ENCODE results near the gene PRAMEF1. TPM values are rescaled to one million over a fixed set of nuclear protein-coding genes. Genes with fewer than 3 reads are reported as not detected.
"Not testable (repeated sequence)": the region's sequence is repeated elsewhere in the genome, so short reads cannot be mapped to it uniquely, and the experiment has no call there.

Gene PRAMEF1, protein sequence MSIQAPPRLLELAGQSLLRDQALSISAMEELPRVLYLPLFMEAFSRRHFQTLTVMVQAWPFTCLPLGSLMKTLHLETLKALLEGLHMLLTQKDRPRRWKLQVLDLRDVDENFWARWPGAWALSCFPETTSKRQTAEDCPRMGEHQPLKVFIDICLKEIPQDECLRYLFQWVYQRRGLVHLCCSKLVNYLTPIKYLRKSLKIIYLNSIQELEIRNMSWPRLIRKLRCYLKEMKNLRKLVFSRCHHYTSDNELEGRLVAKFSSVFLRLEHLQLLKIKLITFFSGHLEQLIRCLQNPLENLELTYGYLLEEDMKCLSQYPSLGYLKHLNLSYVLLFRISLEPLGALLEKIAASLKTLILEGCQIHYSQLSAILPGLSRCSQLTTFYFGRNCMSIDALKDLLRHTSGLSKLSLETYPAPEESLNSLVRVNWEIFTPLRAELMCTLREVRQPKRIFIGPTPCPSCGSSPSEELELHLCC
- total RNA-seq (2014; rRNA removed; shearing (Covaris generic); ENCODE audit: low replicate concordance): not detected in 2 replicates

DNA sequence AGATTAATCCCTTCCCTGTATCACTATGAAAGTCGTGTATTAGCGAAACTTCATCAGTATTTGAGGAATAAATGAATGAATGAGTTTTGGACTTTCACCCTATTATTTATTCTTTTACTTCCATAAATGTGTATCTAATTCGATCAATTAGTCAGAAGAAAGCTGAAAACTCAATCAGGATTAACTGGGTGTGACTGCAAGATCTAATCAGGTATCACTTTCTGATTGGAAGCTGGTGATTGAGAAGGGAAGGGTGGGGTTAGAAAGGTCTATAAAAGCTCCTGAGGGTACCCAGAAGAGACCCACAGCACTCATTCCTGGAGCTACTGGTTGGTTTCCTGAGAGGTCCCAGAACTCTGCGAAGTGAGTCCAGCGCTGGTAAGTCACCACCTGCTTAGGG lies at the start of gene PRAMEF1:
Gene PRAMEF1, plus strand, starts transcription at position 301 of the 400 bp plus-strand sequence. CDS start 1,831 bp downstream, outside the sequence.
- H3K27me3 ChIP-seq, H3K4me3 ChIP-seq, H3K9me3 ChIP-seq, DNase-seq, H3K36me3 ChIP-seq: not testable (repeated sequence)

DNA sequence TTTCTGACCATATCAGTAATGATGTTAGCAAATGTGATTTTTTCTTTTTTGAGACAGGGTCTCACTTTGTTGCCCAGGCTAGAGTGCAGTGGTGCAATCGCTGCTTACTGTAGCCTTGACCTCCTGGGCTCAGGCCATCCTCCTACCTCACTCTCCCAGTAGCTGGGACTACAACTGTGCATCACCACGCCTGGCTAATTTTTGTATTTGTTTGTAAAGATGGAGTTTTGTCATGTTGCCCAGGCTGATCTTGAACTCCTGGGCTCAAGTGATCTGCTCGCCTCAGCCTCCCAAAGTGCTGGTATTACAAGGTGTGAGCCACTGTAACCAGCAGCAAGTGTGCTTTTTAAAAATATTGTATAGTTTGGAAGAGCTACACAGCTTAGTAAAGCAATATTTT lies 49.3 kb upstream of the PRAMEF1 start:
- no peaks in the 10 kb centered on the region for H3K36me3 ChIP-seq
- H3K4me3 ChIP-seq: no peak overlapping the region
- H3K9me3 ChIP-seq: no peaks in the 10 kb centered on the region
- peaks cover 2% of the 10 kb centered on the region; the same call in 1 of the 2 replicates for H3K27me3 ChIP-seq
- DNase-seq: no peak

DNA sequence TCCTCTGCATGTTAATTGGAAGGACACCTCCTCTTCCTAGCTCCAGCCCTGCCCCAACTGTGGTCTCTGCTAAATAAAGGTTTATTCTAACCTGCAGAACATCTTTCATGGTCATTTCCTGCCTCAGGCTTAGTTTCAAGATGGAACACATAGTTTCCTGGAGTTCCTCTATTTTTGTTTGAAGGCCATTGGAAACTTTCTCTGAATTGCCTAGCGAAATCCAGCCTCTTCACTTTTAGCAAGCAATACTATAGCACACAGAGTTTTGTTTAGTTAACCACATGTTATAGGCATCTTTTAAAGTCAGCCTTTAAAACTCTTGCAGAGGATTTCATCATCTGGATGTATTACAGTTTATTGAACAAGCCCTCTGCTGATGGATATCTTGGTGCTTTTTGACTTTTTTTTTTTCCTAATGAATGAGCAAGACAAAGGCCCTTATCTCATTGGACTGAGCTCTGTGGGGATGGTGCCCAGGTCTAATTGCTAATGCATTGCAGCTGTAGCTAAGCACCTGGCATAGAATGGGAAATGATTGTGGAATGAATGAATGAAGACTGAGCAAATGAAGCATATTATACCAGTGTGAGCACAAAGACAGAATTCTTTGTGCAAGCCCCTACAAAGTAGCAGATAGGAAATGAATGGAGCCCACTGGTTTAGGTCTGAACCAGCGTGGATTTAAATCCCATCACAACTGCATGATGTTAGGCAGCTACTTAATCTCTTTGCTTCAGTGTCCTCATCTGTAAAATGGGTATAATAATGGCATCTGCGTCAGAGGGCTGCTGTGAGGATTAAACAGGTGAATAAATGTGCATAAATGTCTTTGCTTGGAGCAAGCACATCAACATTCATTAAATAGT lies 45.8 kb upstream of the PRAMEF1 start:
- Histone ChIP-seq H3K36me3 (no peaks in the 10 kb centered on the region), H3K4me3 (no peak overlapping the region), H3K9me3 (peaks cover 15% of the 10 kb centered on the region), H3K27me3 (no peaks in the 10 kb centered on the region)
- no peak for DNase-seq

DNA sequence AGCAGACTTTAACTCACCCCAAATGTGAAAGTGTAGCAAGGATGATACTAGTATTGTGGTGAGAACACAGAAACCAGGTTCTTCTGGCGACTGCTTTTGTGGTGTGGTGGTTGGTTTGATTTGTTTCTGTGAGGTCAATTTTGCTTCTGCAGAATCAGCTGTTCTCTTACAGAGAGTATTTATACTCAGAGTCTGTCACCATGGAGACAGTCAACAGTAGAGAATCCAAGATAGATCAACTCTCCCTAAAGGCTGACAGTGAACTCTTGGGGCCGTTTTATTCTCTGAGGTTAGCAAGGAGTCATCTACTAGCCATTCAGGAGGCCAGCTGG lies 45.2 kb upstream of the PRAMEF1 start, which contains the start of gene CFAP107:
Gene CFAP107, plus strand, starts transcription at position 209 of the 332 bp plus-strand sequence. CDS start 231 bp downstream, outside the sequence.
- Histone ChIP-seq H3K36me3 (no peaks in the 10 kb centered on the region), H3K4me3 (no peak within 1 kb of the TSS), H3K9me3 (peaks cover 16% of the 10 kb centered on the region), H3K27me3 (no peaks in the 10 kb centered on the region)
- DNase-seq: no peak

DNA sequence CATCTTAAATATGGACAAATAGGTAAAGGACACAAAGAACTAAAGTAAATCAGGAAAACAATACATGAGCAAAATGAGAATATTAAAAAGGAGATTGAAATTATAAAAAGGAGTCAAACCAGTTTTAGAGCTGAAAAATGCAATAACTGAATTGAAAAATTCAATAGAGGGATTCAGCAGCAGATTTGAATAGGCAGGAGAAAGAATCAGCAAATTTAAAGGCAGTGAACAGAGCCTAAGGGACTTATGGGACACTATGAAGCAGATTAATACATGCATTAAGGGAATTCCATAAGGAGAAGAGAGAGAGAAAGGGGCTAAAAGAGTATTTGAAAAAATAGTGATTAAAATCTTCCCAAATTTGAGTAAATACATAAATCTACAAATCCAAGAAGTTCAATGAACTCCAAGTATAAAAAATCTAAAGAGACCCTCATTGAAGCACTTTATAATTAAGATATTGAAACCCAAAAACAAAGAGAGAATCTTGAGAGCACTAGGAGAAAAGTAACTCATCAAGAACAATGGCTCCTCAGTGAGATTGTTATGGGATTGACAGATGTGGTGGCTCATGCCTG lies 42.3 kb upstream of the PRAMEF1 start:
- H3K36me3 ChIP-seq: no peaks in the 10 kb centered on the region
- no peak overlapping the region for H3K4me3 ChIP-seq
- peaks cover 6% of the 10 kb centered on the region; the same call in 1 of the 2 replicates for H3K27me3 ChIP-seq
- H3K9me3 ChIP-seq: peaks cover 18% of the 10 kb centered on the region
- no peak for DNase-seq

DNA sequence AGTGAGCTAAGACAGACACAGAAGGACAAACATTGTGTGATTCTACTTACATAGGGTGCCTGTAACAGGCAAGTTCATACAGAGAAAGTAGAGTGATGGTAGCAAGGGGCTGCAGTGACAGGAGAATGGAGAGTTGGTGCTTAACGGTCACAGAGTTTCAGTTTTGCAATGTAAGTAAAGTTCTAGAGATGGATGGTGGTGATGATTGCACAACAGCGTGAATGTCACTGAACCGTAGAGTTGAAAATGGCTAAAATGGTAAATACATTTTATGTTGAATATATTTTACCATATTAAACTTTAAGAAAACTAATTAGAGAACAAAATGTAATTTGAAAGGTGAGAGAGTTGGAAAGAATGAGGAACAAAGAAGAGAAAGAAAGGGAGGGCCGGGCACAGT lies 36.5 kb upstream of the PRAMEF1 start:
- Histone ChIP-seq H3K9me3 (peaks cover 3% of the 10 kb centered on the region; the same call in 1 of the 2 replicates), H3K36me3 (no peaks in the 10 kb centered on the region), H3K4me3 (no peak overlapping the region), H3K27me3 (peaks cover 7% of the 10 kb centered on the region)
- DNase-seq: no peak

DNA sequence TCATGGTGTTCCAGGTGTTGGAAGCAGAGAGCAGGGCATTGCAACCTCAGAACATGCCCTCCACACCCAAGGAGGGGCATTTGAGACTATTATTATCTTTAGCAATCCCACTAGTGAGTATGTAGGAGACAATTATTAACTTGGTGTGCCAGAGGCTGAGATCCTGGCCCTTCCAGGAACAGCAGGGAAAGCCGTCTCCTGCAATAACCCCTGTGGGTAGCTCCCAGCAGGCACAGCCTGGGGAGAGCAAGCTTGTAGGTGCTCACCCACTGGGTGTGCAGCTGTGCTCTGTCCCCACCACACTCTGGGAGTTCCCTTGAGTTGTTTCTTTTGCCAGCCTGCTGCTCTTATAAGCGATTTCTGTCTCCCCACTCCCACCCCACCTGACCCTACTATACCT lies 34.9 kb upstream of the PRAMEF1 start:
- Histone ChIP-seq H3K36me3 (no peaks in the 10 kb centered on the region), H3K9me3 (no peaks in the 10 kb centered on the region), H3K4me3 (no peak overlapping the region), H3K27me3 (peaks cover 7% of the 10 kb centered on the region)
- DNase-seq: no peak

DNA sequence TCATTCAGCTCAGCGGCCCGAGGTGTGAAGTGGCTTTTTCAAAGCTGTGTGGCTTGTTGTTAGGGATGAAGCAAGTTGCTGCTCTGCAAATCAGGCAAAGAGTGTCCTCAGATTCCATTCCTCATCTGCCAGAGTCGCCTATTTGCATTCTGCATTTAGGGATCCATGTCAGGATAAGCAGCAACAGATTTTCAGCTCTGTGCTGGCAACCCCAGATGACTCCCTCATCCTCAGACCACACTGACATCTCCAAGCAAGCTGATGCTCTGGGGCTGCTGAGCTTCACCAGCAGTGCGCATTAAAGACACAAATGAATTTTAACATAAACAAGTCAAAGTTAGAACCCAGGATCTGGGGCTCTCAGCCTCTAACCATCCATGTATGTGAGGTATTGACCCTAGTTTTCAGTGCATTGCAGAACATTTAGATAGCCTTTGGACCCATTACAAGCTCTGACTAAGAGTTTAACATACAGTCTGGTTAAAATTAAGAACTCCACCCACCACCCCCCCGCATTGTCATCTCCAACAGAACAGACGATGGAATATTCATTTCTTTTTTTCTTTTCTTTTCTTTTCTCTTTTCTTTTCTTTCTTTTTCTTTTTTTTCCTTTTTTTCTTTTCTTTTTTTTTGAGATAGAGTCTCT lies 34.3 kb upstream of the PRAMEF1 start:
- DNase-seq: no peak
- Histone ChIP-seq H3K9me3 (no peaks in the 10 kb centered on the region), H3K27me3 (peaks cover 7% of the 10 kb centered on the region), H3K36me3 (no peaks in the 10 kb centered on the region), H3K4me3 (no peak overlapping the region)

DNA sequence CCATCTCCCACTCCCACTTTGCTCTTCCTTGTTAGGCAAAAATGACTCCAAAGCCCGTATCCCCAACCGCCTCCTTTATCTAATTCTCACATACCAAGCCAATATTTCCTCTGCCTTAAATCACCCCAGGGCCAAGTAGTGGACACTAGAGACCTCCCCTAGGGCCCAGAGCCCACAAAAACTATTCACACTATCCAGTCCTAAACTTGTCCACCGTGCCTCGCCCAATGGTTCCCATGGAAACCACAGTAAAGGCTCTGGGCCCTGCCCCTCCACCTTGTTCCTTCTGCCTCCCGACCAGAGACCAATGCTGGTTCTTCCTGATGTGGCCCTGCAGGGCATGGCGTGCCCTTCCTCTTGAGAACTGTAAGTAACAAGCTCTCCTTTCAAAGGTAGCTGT lies 33.4 kb upstream of the PRAMEF1 start:
- H3K27me3 ChIP-seq: peaks cover 7% of the 10 kb centered on the region
- DNase-seq: no peak
- H3K36me3 ChIP-seq: no peaks in the 10 kb centered on the region
- no peak overlapping the region for H3K4me3 ChIP-seq
- no peaks in the 10 kb centered on the region for H3K9me3 ChIP-seq

DNA sequence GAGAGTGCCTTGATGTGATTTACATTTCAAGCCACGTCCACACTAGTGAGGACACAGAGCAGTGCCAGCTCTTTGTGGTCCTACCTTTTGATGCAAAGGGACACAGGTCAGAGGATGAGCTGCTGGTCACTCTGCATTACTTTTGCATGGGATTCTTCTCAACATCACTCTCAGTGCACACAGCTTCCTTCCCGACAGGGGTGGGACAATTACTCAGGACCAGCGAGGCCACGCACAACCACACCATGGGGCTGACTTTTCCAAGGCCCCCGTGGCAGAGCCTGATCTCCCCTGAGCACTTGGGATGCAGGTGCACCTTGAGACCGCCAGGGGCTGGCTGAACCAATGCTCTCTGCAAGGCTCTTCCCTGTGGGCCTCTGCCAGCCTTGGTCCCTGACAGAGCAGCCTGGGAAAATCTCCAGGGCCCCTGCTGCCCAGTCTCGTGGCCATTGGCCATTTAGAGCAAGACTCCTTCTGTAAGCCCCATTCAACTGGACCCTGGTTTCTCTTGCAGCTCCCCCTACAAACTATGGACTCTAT lies 30.9 kb upstream of the PRAMEF1 start:
- DNase-seq: no peak
- no peaks in the 10 kb centered on the region for H3K36me3 ChIP-seq

DNA sequence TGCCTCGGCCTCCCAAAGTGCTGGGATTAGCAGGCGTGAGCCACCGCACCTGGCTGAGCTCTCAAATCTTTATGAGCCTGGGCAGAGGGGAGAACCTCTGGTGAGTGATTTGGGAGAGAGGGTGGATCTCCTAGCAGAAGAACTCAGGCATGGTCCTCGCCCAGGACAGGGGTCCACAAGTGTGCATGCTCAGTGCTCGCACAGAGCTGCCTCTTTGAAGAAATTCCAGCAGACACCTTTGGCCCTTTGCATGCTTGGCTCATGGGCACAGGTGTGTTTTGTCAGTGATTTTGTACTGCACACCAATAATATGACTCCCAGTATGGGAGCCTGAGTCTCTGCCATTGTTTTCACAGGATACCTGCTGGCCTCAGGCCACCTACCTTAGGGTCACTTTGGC lies 29.4 kb upstream of the PRAMEF1 start:
- Histone ChIP-seq H3K27me3 (peaks cover 8% of the 10 kb centered on the region; the same call in 1 of the 2 replicates), H3K36me3 (no peaks in the 10 kb centered on the region), H3K4me3 (no peak overlapping the region), H3K9me3 (no peaks in the 10 kb centered on the region)
- no peak for DNase-seq

More for the DNA sequence above, 30.9 kb upstream of the PRAMEF1 start:
- peaks cover under 1% of the 10 kb centered on the region; the same call in 1 of the 2 replicates for H3K27me3 ChIP-seq
- H3K9me3 ChIP-seq: no peaks in the 10 kb centered on the region
- no peak overlapping the region for H3K4me3 ChIP-seq

DNA sequence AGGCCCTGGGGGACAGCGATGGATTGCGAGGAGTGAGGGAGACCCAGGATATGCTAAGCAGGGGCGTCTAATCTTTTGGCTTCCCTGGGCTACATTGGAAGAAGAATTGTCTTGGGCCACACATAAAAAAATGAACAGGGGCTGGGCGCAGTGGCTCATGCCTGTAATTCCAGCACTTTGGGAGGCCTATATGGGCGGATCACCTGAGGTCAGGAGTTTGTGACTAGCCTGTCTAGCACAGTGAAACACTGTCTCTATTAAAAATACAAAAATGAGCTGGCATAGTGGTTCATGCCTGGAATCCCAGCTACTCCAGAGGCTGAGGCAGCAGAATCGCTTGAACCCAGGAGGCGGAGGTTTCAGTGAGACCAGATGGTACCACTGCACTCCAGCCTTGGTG lies 28.4 kb upstream of the PRAMEF1 start:
- H3K9me3 ChIP-seq: no peaks in the 10 kb centered on the region

DNA sequence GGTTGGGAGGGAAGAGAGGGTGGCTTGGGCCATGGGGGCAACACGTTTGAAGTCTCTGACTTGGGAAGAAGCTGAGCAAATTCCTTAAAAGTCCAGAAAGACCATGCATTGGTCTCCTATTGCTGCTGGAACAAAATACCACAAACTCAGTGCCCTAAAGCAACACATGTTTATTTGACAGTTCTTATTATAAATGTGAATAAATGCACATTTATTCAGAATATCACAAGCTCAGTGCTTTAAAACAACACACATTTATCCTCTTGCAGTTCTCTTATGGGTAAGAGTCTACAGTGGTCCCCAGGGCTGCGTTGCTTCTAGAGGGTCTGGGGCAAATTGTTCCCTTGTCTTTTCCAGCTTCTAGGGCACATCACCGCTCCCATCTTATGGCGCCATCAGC lies 27.7 kb upstream of the PRAMEF1 start:
- Histone ChIP-seq H3K36me3 (no peaks in the 10 kb centered on the region), H3K4me3 (no peak overlapping the region), H3K27me3 (peaks cover 8% of the 10 kb centered on the region; the same call in 1 of the 2 replicates), H3K9me3 (no peaks in the 10 kb centered on the region)
- no peak for DNase-seq

More for the DNA sequence above, 28.4 kb upstream of the PRAMEF1 start:
- Histone ChIP-seq H3K36me3 (no peaks in the 10 kb centered on the region), H3K27me3 (peaks cover 8% of the 10 kb centered on the region; the same call in 1 of the 2 replicates), H3K4me3 (no peak overlapping the region)
- DNase-seq: no peak

DNA sequence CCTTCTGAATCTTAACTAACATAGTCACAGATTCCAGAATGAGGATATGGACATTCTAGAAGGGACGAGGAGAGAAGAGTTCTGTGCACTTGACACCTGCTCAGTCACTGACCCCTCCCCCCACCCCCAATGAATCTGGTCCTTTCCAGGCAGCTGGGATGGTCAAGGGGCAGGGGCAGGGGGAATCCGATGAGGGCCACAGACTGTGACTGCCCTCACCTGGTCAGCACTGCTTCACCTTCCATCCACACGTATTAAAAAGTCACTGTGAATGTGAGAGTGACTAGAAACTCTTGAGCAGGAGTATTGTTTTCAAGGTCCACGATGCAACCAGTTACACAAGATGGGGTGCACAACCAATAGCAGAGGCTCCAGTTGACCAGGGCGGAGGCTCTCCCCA lies 27.2 kb upstream of the PRAMEF1 start:
- Histone ChIP-seq H3K4me3 (no peak overlapping the region), H3K36me3 (no peaks in the 10 kb centered on the region), H3K27me3 (peaks cover 8% of the 10 kb centered on the region; the same call in 1 of the 2 replicates), H3K9me3 (no peaks in the 10 kb centered on the region)
- no peak for DNase-seq

DNA sequence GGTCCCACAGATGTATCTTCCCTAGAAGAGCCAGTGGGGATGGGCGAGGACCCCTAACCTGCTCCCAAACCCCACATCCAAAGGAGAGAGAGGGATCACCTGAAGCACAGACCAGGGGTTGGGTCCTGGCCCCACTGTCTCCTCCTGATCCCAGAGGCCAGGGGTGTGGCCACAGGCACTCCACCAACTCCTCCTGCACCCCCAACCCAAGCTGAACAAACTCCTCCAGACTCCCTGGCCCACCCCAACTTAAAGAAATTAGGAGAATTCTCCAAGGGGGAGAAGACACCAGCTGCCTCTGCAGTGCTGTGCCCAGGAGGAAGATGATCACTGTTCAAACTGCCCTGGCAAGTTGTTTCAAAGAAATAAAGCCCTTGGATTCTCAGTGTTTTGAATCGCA lies 22.2 kb upstream of the PRAMEF1 start:
- H3K27me3 ChIP-seq: peaks cover 8% of the 10 kb centered on the region; the same call in 1 of the 2 replicates
- no peaks in the 10 kb centered on the region for H3K9me3 ChIP-seq
- H3K4me3 ChIP-seq: no peak overlapping the region
- no peaks in the 10 kb centered on the region for H3K36me3 ChIP-seq
- DNase-seq: no peak

DNA sequence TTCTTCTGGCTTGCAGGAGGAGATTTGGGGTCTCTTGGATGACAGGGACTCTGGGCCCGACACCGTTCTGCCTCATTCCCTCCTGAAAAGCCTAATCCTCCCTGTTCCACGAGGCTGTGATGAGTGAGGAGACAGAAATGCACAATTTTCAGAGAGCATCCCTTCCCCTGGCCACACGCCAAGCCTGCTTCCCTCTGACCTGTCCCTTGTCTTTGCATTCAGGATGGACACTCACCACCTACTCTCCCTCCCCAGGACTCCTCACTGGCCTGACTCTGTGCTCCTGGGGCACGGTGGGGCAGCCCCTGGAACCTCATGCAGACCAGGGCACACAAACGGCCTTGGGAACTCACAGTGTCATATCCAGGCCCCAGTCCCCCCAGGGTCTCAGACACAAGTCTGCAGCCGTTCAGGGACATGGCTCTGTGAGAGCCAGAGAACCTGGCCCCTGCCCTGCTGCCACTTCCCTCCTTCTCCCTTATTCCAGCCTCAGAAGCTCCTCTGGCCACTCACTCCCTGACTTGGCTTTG lies 21.2 kb upstream of the PRAMEF1 start:
- H3K36me3 ChIP-seq: no peaks in the 10 kb centered on the region
- DNase-seq: no peak
- H3K4me3 ChIP-seq: no peak overlapping the region
- peaks cover 8% of the 10 kb centered on the region; the same call in 1 of the 2 replicates for H3K27me3 ChIP-seq
- H3K9me3 ChIP-seq: no peaks in the 10 kb centered on the region

Measured in MG63 (cell line).